Prostate gland (tissue), 2 donors: ENCODE results near the gene ANGPTL4.

ENCODE experiments used
- CTCF ChIP-seq, 4 experiments: fragments of 200-600 bp in 2 of 4; fragments of 450-650 bp in 2 of 4; sonication (generic) in 2 of 4; IDR thresholded peaks; 1 replicate in 3 of 4; 2 replicates in 1 of 4; pipeline ENCODE4 v1.5.1; 2016 to 2019; ENCODE audit warnings: antibody characterized with exemption in 4 of 4, mild to moderate bottlenecking in 2 of 4, moderate library complexity in 2 of 4
- POLR2A ChIP-seq: fragments of 450-650 bp; IDR thresholded peaks from one replicate; pipeline ENCODE4 v1.6.1; 2016; ENCODE audit warnings: antibody characterized with exemption, mild to moderate bottlenecking
- POLR2AphosphoS5 ChIP-seq: sonication (generic); formaldehyde crosslinking; IDR thresholded peaks from one replicate; pipeline ENCODE4 v1.6.1; 2017; ENCODE audit warnings: antibody characterized with exemption

- TF ChIP-seq CTCF (IDR thresholded peaks at IDR 0.05) = no peak
- no peak for TF ChIP-seq POLR2A
- no peak for TF ChIP-seq POLR2AphosphoS5
Observed at GRCh38 chr19:8391198-8392016, 27.5 kb downstream of the ANGPTL4 start.
